CD4-positive, alpha-beta T cell treated with Interferon gamma for 1 hour (primary cell): ENCODE results near the gene ADAMTS2.

ENCODE experiments used
- DNase-seq: peaks from one replicate; pipeline ENCODE4 v3.0.0-alpha.2; 2020

ADAMTS2 gene

GRCh38 chr5:179152941-179153340, 192.3 kb downstream of the ADAMTS2 start:
- no peak for DNase-seq

GRCh38 chr5:179152144-179152895, 192.9 kb downstream of the ADAMTS2 start:
- DNase-seq: no peak

- DNase-seq: no peak
Observed at GRCh38 chr5:179151286-179152118, 193.8 kb downstream of the ADAMTS2 start.

- no peak for DNase-seq
Observed at GRCh38 chr5:179150011-179150410, 195.2 kb downstream of the ADAMTS2 start.

GRCh38 chr5:179149278-179149677, 196.0 kb downstream of the ADAMTS2 start:
- DNase-seq: no peak

- DNase-seq: no peak
Observed at GRCh38 chr5:179148703-179149170, 196.5 kb downstream of the ADAMTS2 start.

GRCh38 chr5:179147991-179148702, 197.1 kb downstream of the ADAMTS2 start:
- no peak for DNase-seq

- DNase-seq: no peak
Observed at GRCh38 chr5:179146277-179146676, 199.0 kb downstream of the ADAMTS2 start.

GRCh38 chr5:179143446-179143845, 201.8 kb downstream of the ADAMTS2 start:
- DNase-seq: no peak

GRCh38 chr5:179142434-179143198, 202.6 kb downstream of the ADAMTS2 start:
- no peak for DNase-seq

- no peak for DNase-seq
Observed at GRCh38 chr5:179141867-179142266, 203.4 kb downstream of the ADAMTS2 start.

GRCh38 chr5:179140293-179140692, 205.0 kb downstream of the ADAMTS2 start:
- no peak for DNase-seq

GRCh38 chr5:179139936-179140235, 205.4 kb downstream of the ADAMTS2 start:
- no peak for DNase-seq

GRCh38 chr5:179139111-179139935, 205.9 kb downstream of the ADAMTS2 start:
- no peak for DNase-seq

- DNase-seq: no peak
Observed at GRCh38 chr5:179138568-179138925, 206.7 kb downstream of the ADAMTS2 start.

- DNase-seq: no peak
Observed at GRCh38 chr5:179137643-179138567, 207.4 kb downstream of the ADAMTS2 start.

- no peak for DNase-seq
Observed at GRCh38 chr5:179137016-179137642, 208.1 kb downstream of the ADAMTS2 start.

- no peak for DNase-seq
Observed at GRCh38 chr5:179135441-179136215, 209.6 kb downstream of the ADAMTS2 start.

- no peak for DNase-seq
Observed at GRCh38 chr5:179135006-179135405, 210.3 kb downstream of the ADAMTS2 start.
